ENCODE measurements around the gene GATM. TPM values are rescaled to one million over a fixed set of nuclear protein-coding genes. Genes with fewer than 3 reads are reported as not detected.

The GATM gene
- total and polyA plus RNA-seq, 8 donors, result 343 to 1,576 (median 1,000) TPM

DNA sequence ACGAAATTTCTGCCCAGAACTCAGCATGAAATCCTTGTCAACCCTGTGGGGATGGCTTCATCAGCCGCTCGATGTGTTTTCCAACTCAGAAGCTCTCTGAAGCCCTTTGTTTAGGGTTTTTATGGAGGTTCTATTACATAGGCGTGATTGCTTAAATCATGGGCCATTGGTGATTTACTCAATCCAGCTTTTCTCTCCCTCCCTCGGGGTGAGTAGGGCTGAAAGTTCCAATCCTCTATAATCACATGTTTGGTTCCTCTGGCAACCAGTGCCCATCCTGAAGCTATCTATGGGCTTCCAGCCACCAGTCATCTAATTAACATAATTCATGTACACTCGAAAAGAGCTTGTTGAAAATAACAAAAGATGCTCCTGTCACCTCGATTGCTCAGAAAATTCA is 51.6 kb downstream of the GATM start:
- H3K9me3 ChIP-seq, result no peaks in the 10 kb centered on the region
- DNase-seq (no peak), FAIRE-seq (no peak), ATAC-seq (no peak)
- WGBS, 2 donors, result 84 to 85% methylated on average over 7 of the region's 7 CpGs
- H3K4me3 ChIP-seq, result no peak overlapping the region
- no peaks in the 10 kb centered on the region for H3K36me3 ChIP-seq
- peaks cover 0 to 15% (median 0%) of the 10 kb centered on the region in 3 donors for H3K4me1 ChIP-seq
- TF ChIP-seq, protein P1, sequence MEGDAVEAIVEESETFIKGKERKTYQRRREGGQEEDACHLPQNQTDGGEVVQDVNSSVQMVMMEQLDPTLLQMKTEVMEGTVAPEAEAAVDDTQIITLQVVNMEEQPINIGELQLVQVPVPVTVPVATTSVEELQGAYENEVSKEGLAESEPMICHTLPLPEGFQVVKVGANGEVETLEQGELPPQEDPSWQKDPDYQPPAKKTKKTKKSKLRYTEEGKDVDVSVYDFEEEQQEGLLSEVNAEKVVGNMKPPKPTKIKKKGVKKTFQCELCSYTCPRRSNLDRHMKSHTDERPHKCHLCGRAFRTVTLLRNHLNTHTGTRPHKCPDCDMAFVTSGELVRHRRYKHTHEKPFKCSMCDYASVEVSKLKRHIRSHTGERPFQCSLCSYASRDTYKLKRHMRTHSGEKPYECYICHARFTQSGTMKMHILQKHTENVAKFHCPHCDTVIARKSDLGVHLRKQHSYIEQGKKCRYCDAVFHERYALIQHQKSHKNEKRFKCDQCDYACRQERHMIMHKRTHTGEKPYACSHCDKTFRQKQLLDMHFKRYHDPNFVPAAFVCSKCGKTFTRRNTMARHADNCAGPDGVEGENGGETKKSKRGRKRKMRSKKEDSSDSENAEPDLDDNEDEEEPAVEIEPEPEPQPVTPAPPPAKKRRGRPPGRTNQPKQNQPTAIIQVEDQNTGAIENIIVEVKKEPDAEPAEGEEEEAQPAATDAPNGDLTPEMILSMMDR (IDR thresholded peaks at IDR 0.05), result no peak
- intact Hi-C loops (cut with DNase I), result no loop called here
- no peak overlapping the region for H3K27ac ChIP-seq
- H3K27me3 ChIP-seq, result no peaks in the 10 kb centered on the region

DNA sequence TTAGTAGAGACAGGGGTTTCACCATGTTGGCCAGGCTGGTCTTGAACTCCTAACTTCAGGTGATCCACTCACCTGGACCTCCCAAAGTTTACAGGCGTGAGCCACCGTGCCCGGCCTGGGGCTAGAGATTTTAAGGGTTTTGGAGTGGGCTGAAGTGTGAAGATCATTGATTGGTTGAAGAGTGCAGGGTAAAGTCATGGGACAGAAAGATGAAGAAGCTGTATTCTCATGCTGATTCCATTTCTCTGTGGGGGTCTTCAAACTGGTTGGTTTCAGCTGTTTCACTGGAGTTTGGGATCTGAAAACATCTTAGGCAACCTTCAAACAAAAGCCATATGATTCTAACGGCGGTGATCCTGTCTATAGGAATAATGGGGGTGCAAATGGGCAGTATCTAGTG is 52.1 kb downstream of the GATM start:
- Histone ChIP-seq H3K4me3 (no peak overlapping the region), H3K9me3 (no peaks in the 10 kb centered on the region), H3K27me3 (no peaks in the 10 kb centered on the region), H3K4me1 (peaks cover 0 to 10% (median 0%) of the 10 kb centered on the region in 3 donors), H3K27ac (no peak overlapping the region), H3K36me3 (no peaks in the 10 kb centered on the region)
- no peak for DNase-seq
- ATAC-seq, result no peak
- intact Hi-C loops (cut with DNase I), result no loop called here
- 87 to 90% methylated on average over 5 of the region's 5 CpGs for WGBS, 2 donors
- TF ChIP-seq, protein P1 (IDR thresholded peaks at IDR 0.05), result no peak
- FAIRE-seq, result no peak

DNA sequence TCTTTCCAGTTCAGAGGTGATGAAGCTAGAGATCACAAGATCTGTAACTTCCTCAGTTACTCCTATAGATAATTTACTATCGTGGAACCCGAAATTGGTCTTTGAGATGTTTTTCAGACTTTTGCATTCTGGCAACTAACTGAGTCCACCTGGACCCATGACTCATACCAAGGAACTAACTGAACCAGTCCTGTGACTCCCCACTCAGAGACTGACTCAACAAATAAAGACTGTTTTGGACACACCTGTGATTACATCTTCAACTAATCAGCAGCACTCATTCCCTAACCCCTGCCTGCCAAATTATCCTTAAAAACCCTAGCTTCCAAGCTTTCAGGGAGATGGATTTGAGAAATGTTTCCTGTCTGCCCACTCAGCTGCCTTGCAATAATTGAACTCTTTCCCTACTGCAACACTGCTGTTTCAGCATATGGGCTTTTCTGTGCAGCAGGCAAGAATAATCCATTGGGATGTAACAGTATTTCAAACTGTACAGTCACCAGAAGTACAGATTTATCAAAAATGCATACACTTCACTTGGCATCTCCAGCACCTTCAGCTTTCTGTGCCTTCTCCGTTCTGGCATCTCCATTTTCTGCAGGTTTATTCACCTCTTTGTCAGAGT is 57.7 kb downstream of the GATM start:
- no peak for FAIRE-seq
- peak overlapping the region in 2 of 4 donors; percentile 44 to 60 for H3K27ac ChIP-seq
- DNase-seq, result peak in 1 of 6 donors; percentile 52
- TF ChIP-seq, protein P1 (IDR thresholded peaks at IDR 0.05), result no peak
- intact Hi-C loops (cut with DNase I), result no loop called here
- H3K9me3 ChIP-seq, result no peaks in the 10 kb centered on the region
- ATAC-seq, result peak; percentile 89 to 94 (median 90)
- H3K4me3 ChIP-seq, result no peak overlapping the region
- no peaks in the 10 kb centered on the region for H3K27me3 ChIP-seq
- H3K4me1 ChIP-seq, result peaks cover 9 to 13% (median 12%) of the 10 kb centered on the region in 3 donors
- H3K36me3 ChIP-seq, result no peaks in the 10 kb centered on the region
- WGBS, 2 donors, result 53% methylated on average over 3 of the region's 3 CpGs

DNA sequence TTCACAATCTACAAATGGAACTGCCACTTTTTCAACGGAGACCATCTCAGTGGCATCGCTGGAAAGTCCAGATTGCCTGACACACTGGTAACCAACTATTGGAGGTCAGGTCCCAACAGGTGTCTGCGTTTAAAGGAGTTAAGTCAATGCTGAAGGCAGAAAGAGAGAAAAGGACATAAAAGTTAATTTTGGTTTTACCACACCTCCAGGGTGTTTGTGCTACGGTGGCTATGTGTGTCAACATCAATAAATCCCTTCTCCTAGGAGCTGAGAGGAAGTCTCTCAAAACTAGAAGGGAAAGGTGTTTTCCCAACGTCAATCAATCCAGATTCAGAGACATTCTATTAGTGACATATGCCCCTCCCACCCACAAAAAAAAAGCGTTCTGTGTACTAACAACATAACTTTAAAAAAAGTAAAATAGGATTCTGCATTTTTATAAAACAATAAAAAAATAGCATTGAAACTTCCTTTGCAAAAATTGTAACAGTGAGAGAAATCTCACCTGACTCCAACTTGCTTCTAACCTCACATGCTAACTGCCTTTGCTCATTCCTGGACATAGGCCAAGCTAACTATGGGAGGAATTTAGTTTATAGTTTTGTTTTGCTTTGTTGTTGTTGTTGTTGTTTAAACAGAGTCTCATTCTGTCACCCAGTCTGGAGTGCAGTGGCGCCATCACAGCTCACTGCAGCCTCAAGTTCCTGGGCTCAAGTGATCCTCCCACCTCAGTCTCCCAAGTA is 58.7 kb downstream of the GATM start:
- DNase-seq, result no peak
- Histone ChIP-seq H3K27ac (peak overlapping the region in 2 of 4 donors; percentile 44 to 60), H3K4me3 (no peak overlapping the region), H3K27me3 (no peaks in the 10 kb centered on the region), H3K9me3 (no peaks in the 10 kb centered on the region), H3K4me1 (peaks cover 9 to 13% (median 12%) of the 10 kb centered on the region in 3 donors), H3K36me3 (no peaks in the 10 kb centered on the region)
- ATAC-seq, result peak; percentile 35 to 55 (median 47)
- intact Hi-C loops (cut with DNase I), result loop anchor here in 1 of 3 donors (10.0 kb wide), 1 partner anchor 75 kb away; no protein-coding TSS in a partner anchor
- FAIRE-seq, result no peak
- TF ChIP-seq, protein P1 (IDR thresholded peaks at IDR 0.05), result no peak
- 53 to 56% methylated on average over 7 of the region's 7 CpGs for WGBS, 2 donors
